KMS-11 (cell line): ENCODE results near the gene DNAJC17.

Experiments
- H2AFZ ChIP-seq: fragments of 200-600 bp; sonication (generic); 2 replicates; pipeline ENCODE4 v1.6.1; 2016; ENCODE audit warnings: antibody characterized with exemption, mixed run types, low read depth
- H3K27ac ChIP-seq: fragments of 200-600 bp; sonication (generic); 2 replicates; pipeline ENCODE4 v1.6.1; 2016; ENCODE audit warnings: mild to moderate bottlenecking, mixed run types
- H3K27me3 ChIP-seq: fragments of 200-600 bp; sonication (generic); 2 replicates; pipeline ENCODE4 v1.6.1; 2017; ENCODE audit warnings: mild to moderate bottlenecking, low read depth, mixed run types, moderate library complexity; ENCODE audit not compliant: insufficient read depth
- H3K36me3 ChIP-seq: fragments of 200-600 bp; sonication (generic); 2 replicates; pipeline ENCODE4 v1.6.1; 2017; ENCODE audit warnings: mild to moderate bottlenecking, mixed run types; ENCODE audit not compliant: insufficient read depth
- H3K4me1 ChIP-seq: fragments of 200-600 bp; sonication (generic); 2 replicates; pipeline ENCODE4 v1.6.1; 2016; ENCODE audit warnings: mild to moderate bottlenecking, low read depth, mixed run types; ENCODE audit not compliant: poor library complexity, severe bottlenecking
- H3K4me2 ChIP-seq: fragments of 200-600 bp; sonication (generic); 2 replicates; pipeline ENCODE4 v1.7.0; 2016; ENCODE audit warnings: mild to moderate bottlenecking, mixed run types
- H3K4me3 ChIP-seq: fragments of 200-600 bp; sonication (generic); IDR thresholded peaks from 2 replicates; pipeline ENCODE4 v1.6.1; 2017; ENCODE audit warnings: low read depth, low read length, mixed read lengths; ENCODE audit not compliant: insufficient read depth
- H3K79me2 ChIP-seq: fragments of 200-600 bp; sonication (generic); 2 replicates; pipeline ENCODE4 v1.6.1; 2016; ENCODE audit warnings: low read depth, mixed run types; ENCODE audit not compliant: insufficient read depth
- H3K9ac ChIP-seq: fragments of 200-600 bp; sonication (generic); 2 replicates; pipeline ENCODE4 v1.6.1; 2016; ENCODE audit warnings: mild to moderate bottlenecking, mixed run types
- H4K20me1 ChIP-seq: fragments of 200-600 bp; sonication (generic); 2 replicates; pipeline ENCODE4 v1.6.1; 2016; ENCODE audit warnings: mild to moderate bottlenecking, mixed run types; ENCODE audit not compliant: insufficient read depth
- TF ChIP-seq, protein P1 (sequence below): fragments of 200-600 bp; sonication (generic); conservative IDR thresholded peaks from 2 replicates; pipeline ENCODE4 v1.6.1; 2017; ENCODE audit warnings: low read depth, mild to moderate bottlenecking, antibody characterized with exemption, low read length, moderate library complexity, mixed read lengths

The DNAJC17 gene

GRCh38 chr15:40746916-40747418 is 60.3 kb downstream of the DNAJC17 start:
- TF ChIP-seq, protein P1, sequence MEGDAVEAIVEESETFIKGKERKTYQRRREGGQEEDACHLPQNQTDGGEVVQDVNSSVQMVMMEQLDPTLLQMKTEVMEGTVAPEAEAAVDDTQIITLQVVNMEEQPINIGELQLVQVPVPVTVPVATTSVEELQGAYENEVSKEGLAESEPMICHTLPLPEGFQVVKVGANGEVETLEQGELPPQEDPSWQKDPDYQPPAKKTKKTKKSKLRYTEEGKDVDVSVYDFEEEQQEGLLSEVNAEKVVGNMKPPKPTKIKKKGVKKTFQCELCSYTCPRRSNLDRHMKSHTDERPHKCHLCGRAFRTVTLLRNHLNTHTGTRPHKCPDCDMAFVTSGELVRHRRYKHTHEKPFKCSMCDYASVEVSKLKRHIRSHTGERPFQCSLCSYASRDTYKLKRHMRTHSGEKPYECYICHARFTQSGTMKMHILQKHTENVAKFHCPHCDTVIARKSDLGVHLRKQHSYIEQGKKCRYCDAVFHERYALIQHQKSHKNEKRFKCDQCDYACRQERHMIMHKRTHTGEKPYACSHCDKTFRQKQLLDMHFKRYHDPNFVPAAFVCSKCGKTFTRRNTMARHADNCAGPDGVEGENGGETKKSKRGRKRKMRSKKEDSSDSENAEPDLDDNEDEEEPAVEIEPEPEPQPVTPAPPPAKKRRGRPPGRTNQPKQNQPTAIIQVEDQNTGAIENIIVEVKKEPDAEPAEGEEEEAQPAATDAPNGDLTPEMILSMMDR: no peak
- H3K36me3 ChIP-seq: peaks cover 2% of the 10 kb centered on the region; the same call in 1 of the 2 replicates
- no peak overlapping the region for H3K9ac ChIP-seq
- H3K27me3 ChIP-seq: no peaks in the 10 kb centered on the region
- H3K4me2 ChIP-seq: peak overlapping the region; percentile 90; the same call in 1 of the 2 replicates
- peaks cover 5% of the 10 kb centered on the region; the same call in 1 of the 2 replicates for H3K79me2 ChIP-seq
- H3K27ac ChIP-seq: peak overlapping the region; percentile 24; the same call in 1 of the 2 replicates
- no peaks in the 10 kb centered on the region for H4K20me1 ChIP-seq
- H2AFZ ChIP-seq: no peak overlapping the region
- H3K4me3 ChIP-seq: no peak overlapping the region
- H3K4me1 ChIP-seq: peaks cover 68% of the 10 kb centered on the region

GRCh38 chr15:40744815-40745152 is 62.5 kb downstream of the DNAJC17 start:
- peak overlapping the region; percentile 98 for H3K27ac ChIP-seq
- H3K4me2 ChIP-seq: peak overlapping the region; percentile 90
- peaks cover 90% of the 10 kb centered on the region for H3K4me1 ChIP-seq
- no peaks in the 10 kb centered on the region for H4K20me1 ChIP-seq
- H3K4me3 ChIP-seq: no peak overlapping the region
- H2AFZ ChIP-seq: no peak overlapping the region
- H3K36me3 ChIP-seq: peaks cover 2% of the 10 kb centered on the region; the same call in 1 of the 2 replicates
- TF ChIP-seq, protein P1: no peak
- H3K9ac ChIP-seq: peak overlapping the region; percentile 77; the same call in 1 of the 2 replicates
- no peaks in the 10 kb centered on the region; the same call in 1 of the 2 replicates for H3K79me2 ChIP-seq
- no peaks in the 10 kb centered on the region for H3K27me3 ChIP-seq

- Histone ChIP-seq H3K9ac (peak overlapping the region; percentile 77), H3K36me3 (peaks cover under 1% of the 10 kb centered on the region; the same call in 1 of the 2 replicates), H4K20me1 (no peaks in the 10 kb centered on the region), H3K27ac (peak overlapping the region; percentile 98), H2AFZ (0 out of 2 replicates have a peak overlapping the region, but pooled peaks have one; percentile 8), H3K79me2 (no peaks in the 10 kb centered on the region; the same call in 1 of the 2 replicates), H3K4me1 (peaks cover 96% of the 10 kb centered on the region), H3K4me3 (no peak overlapping the region), H3K27me3 (no peaks in the 10 kb centered on the region), H3K4me2 (peak overlapping the region; percentile 90)
- TF ChIP-seq, protein P1: peak; percentile 35
These were observed 63.1 kb downstream of the DNAJC17 start for GRCh38 chr15:40743921-40744814.

DNA sequence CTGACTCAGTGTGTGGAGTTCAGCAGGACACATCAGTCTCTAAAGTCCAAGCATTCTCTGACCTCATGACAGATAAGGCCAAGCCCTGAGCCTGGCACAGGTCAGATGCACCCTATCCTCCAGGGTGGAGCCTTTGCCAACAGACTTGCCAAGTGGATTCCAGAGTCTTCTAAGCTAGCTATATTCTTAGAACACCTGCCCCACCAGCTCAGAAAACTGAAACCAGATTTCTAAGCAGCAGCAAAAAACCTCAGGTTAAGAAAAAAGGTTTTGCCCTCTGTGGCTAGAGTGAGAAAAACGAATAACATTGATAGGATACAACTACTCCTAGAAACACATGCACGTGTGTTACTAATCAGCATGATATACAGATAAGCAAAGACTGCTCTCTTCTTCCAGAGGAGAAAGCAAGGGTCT is 63.8 kb downstream of the DNAJC17 start:
- peak overlapping the region; percentile 98 for H3K27ac ChIP-seq
- H4K20me1 ChIP-seq: no peaks in the 10 kb centered on the region
- no peaks in the 10 kb centered on the region; the same call in 1 of the 2 replicates for H3K79me2 ChIP-seq
- H2AFZ ChIP-seq: no peak overlapping the region
- no peaks in the 10 kb centered on the region for H3K27me3 ChIP-seq
- H3K4me3 ChIP-seq: no peak overlapping the region
- peak overlapping the region; percentile 77; the same call in 1 of the 2 replicates for H3K9ac ChIP-seq
- H3K4me2 ChIP-seq: peak overlapping the region; percentile 90
- peaks cover 100% of the 10 kb centered on the region for H3K4me1 ChIP-seq
- TF ChIP-seq, protein P1: no peak
- H3K36me3 ChIP-seq: no peaks in the 10 kb centered on the region
